ENCODE measurements around the gene METTL25.

- TF ChIP-seq FOXK2 (IDR thresholded peaks at IDR 0.05) (no peak), NFRKB (IDR thresholded peaks at IDR 0.05) (no peak), FOXM1 (IDR thresholded peaks at IDR 0.05; ENCODE audit: borderline replicate concordance) (no peak), CTBP1 (IDR thresholded peaks at IDR 0.05; ENCODE audit: borderline replicate concordance) (no peak), FOXA1 (IDR thresholded peaks at IDR 0.05) (no peak), ELF4 (IDR thresholded peaks at IDR 0.05) (no peak), PKNOX1 (IDR thresholded peaks at IDR 0.05) (no peak)
Observed at GRCh38 chr12:82326905-82327503, 31.3 kb upstream of the METTL25 start.

All from HEK293T (cell line).